ENCODE measurements around the gene HIRA. TPM values are rescaled to one million over a fixed set of nuclear protein-coding genes. Genes with fewer than 3 reads are reported as not detected.

The HIRA gene
- total and polyA plus RNA-seq, 9 of the 15 experiments (the other 6 are each of a cell fraction or from before 2014, with no cell fraction given), result 0.96 to 132 (median 58.4) TPM

DNA sequence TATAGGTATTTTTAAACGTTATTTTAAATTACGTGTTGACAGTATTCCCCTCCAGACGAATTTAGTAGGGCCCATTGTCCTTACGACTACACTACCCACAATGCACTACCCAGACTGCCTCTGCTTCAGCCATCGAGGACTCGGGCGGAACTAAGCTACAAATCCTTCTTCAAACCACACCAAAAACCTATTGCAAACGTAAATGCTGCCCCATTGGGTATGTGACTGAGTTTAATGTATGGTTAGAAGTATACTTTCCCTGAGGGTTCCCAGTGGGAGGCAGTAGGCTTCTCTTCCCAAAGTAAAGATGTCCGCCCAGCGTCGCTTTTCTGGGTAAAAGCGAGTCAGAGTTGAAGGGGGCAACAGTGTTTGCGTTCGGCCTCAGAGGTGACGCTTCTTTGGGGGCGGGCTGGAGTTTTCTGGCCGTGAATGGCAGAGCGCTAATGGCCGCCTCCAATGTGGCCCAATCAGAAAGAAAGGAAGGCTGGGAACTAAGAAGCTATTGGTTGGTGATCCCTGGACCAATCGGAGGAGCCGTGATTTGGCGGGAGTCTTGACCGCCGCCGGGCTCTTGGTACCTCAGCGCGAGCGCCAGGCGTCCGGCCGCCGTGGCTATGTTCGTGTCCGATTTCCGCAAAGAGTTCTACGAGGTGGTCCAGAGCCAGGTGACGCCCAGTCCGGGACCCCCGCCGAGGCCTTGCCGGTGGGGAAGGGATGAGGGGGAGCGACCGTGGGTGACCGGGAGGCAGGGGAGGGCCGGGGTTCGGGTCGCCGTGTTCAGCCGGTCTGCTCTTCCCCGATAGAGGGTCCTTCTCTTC, 48.0 kb upstream of the HIRA start, which contains the start of gene CDC45 (continued):
- TF ChIP-seq ZNF146 (CRISPR knock-in tag; IDR thresholded peaks at IDR 0.05; ENCODE audit: unreplicated experiment), result no peak
- no peak for TF ChIP-seq ETV1 (tag; conservative IDR thresholded peaks at IDR 0.05; ENCODE audit: low read depth)
- no peak for TF ChIP-seq RBM34 (IDR thresholded peaks at IDR 0.05; ENCODE audit: borderline replicate concordance, insufficient read depth, low read length)
- no peak for TF ChIP-seq REST (IDR thresholded peaks at IDR 0.05; ENCODE audit: borderline replicate concordance)
- TF ChIP-seq REST (CRISPR knock-in tag; IDR thresholded peaks at IDR 0.05; ENCODE audit: low read depth), result peak; percentile 88; the same call in 1 of the 2 replicates
- no peak for TF ChIP-seq GABPB1 (CRISPR knock-in tag; IDR thresholded peaks at IDR 0.05)
- TF ChIP-seq MLX (CRISPR knock-in tag; conservative IDR thresholded peaks at IDR 0.05), result peak in 1 of 2 experiments; percentile 95; a peak in 3 of 4 replicates
- TF ChIP-seq ZNF395 (CRISPR knock-in tag; IDR thresholded peaks at IDR 0.05), result no peak
- peak; percentile 86; the same call in 1 of the 2 replicates for TF ChIP-seq ZNF668 (CRISPR knock-in tag; IDR thresholded peaks at IDR 0.05)
- TF ChIP-seq ESRRA (IDR thresholded peaks at IDR 0.05; ENCODE audit: borderline replicate concordance, low read depth), result no peak
- TF ChIP-seq ZC3H11A (IDR thresholded peaks at IDR 0.05; ENCODE audit: low read depth, low read length), result peak; percentile 38
- TF ChIP-seq PTBP1 (IDR thresholded peaks at IDR 0.05; ENCODE audit: low read depth, low read length), result peak; percentile 50; the same call in 1 of the 2 replicates
- no peak for TF ChIP-seq ZNF780A (CRISPR knock-in tag; IDR thresholded peaks at IDR 0.05)
- TF ChIP-seq CHD2 (IDR thresholded peaks at IDR 0.05; ENCODE audit: low read depth, low read length), result peak; percentile 88
- no peak for TF ChIP-seq CREB3L1 (IDR thresholded peaks at IDR 0.05; ENCODE audit: borderline replicate concordance, low read depth)
